WTC11 (cell line): Measurements from ENCODE around the gene RABL3. TPM values are rescaled to one million over a fixed set of nuclear protein-coding genes. Genes with fewer than 3 reads are reported as not detected.

ENCODE experiments used
- ATAC-seq: fragments of 200-7000 bp; cut with Tn5 transposase; 2 replicates; pipeline ENCODE4 v1.10.0; 2021; ENCODE audit warnings: mild to moderate bottlenecking, moderate library complexity
- CTCF ChIA-PET: fragments of 300-600 bp; sonication (Branson Sonifier 250); formaldehyde crosslinking; loops from one replicate; lab custom pipeline; 2021; ENCODE audit warnings: antibody characterized with exemption; lab: Charles Lee
- POLR2A ChIA-PET: fragments of 350-600 bp; sonication (Branson Sonifier 250); formaldehyde crosslinking; loops from one replicate; lab custom pipeline; 2021; ENCODE audit warnings: antibody characterized with exemption; lab: Charles Lee
- DNase-seq: peaks from one replicate; pipeline ENCODE4 v3.0.0; 2021; ENCODE audit warnings: low spot score
- H3K27ac Mint-ChIP-seq: 2 replicates; pipeline ENCODE4 v1.8.0; 2021; ENCODE audit warnings: mixed read lengths
- H3K27me3 Mint-ChIP-seq: 2 replicates; pipeline ENCODE4 v1.8.0; 2021; ENCODE audit warnings: low read depth, mild to moderate bottlenecking, moderate library complexity, mixed read lengths
- H3K36me3 Mint-ChIP-seq: 2 replicates; pipeline ENCODE4 v1.8.0; 2021; ENCODE audit warnings: mixed read lengths
- H3K4me1 Mint-ChIP-seq: 2 replicates; pipeline ENCODE4 v1.8.0; 2022; ENCODE audit warnings: mixed read lengths
- H3K4me3 Mint-ChIP-seq: 2 replicates; pipeline ENCODE4 v1.8.0; 2021; ENCODE audit warnings: mild to moderate bottlenecking, moderate library complexity, mixed read lengths
- H3K9me3 Mint-ChIP-seq: 2 replicates; pipeline ENCODE4 v1.8.0; 2021; ENCODE audit warnings: mixed read lengths
- AFF4 ChIP-seq: sonication (generic); formaldehyde crosslinking; IDR thresholded peaks from 2 replicates; pipeline ENCODE4 v1.8.1; 2023; ENCODE audit warnings: mild to moderate bottlenecking, missing genetic modification reagents, borderline replicate concordance
- AR ChIP-seq: fragments of 250-450 bp; sonication (Bioruptor Pico); IDR thresholded peaks from 2 replicates; pipeline ENCODE4 v1.9.0; 2021; ENCODE audit warnings: mild to moderate bottlenecking
- CDX4 ChIP-seq: fragments of 250-450 bp; sonication (Bioruptor Pico); IDR thresholded peaks from 2 replicates; pipeline ENCODE4 v1.9.0; 2021; ENCODE audit warnings: moderate library complexity, mild to moderate bottlenecking, inconsistent platforms, borderline replicate concordance
- CREM ChIP-seq: sonication (generic); formaldehyde crosslinking; IDR thresholded peaks from 2 replicates; pipeline ENCODE4 v1.8.1; 2022; ENCODE audit warnings: mild to moderate bottlenecking, missing genetic modification reagents, moderate library complexity
- CTCF ChIP-seq: fragments of 200-600 bp; IDR thresholded peaks from 2 replicates; pipeline ENCODE4 v1.8.0; 2022; ENCODE audit warnings: antibody characterized with exemption
- ESRRA ChIP-seq: sonication (generic); formaldehyde crosslinking; IDR thresholded peaks from 2 replicates; pipeline ENCODE4 v1.8.1; 2022; ENCODE audit warnings: mild to moderate bottlenecking, missing genetic modification reagents, borderline replicate concordance
- ETV6 ChIP-seq: sonication (generic); formaldehyde crosslinking; IDR thresholded peaks from 2 replicates; pipeline ENCODE4 v1.8.1; 2022; ENCODE audit warnings: mild to moderate bottlenecking, missing genetic modification reagents
- FOXK1 ChIP-seq: sonication (generic); formaldehyde crosslinking; IDR thresholded peaks from 2 replicates; pipeline ENCODE4 v1.8.0; 2022; ENCODE audit warnings: mild to moderate bottlenecking, moderate library complexity, missing genetic modification reagents
- FOXP4 ChIP-seq: sonication (generic); formaldehyde crosslinking; IDR thresholded peaks from 2 replicates; pipeline ENCODE4 v1.8.0; 2022; ENCODE audit warnings: mild to moderate bottlenecking, missing genetic modification reagents
- GTF2I ChIP-seq: fragments of 250-450 bp; sonication (Bioruptor Pico); conservative IDR thresholded peaks from 2 replicates; pipeline ENCODE4 v1.4.0; 2021; ENCODE audit warnings: mild to moderate bottlenecking
- JUN ChIP-seq: sonication (generic); formaldehyde crosslinking; IDR thresholded peaks from 2 replicates; pipeline ENCODE4 v1.8.0; 2023; ENCODE audit warnings: mild to moderate bottlenecking, missing genetic modification reagents
- NFYB ChIP-seq: sonication (generic); formaldehyde crosslinking; conservative IDR thresholded peaks from 2 replicates; pipeline ENCODE4 v1.8.0; 2022; ENCODE audit warnings: low read depth, missing genetic modification reagents
- NR1H2 ChIP-seq: sonication (generic); formaldehyde crosslinking; IDR thresholded peaks from 2 replicates; pipeline ENCODE4 v1.9.0; 2021; ENCODE audit warnings: mild to moderate bottlenecking, moderate library complexity, missing genetic modification reagents
- NR2C2 ChIP-seq: sonication (generic); formaldehyde crosslinking; IDR thresholded peaks from 2 replicates; pipeline ENCODE4 v1.8.0; 2022; ENCODE audit warnings: mild to moderate bottlenecking, missing genetic modification reagents
- NR3C1 ChIP-seq: sonication (generic); formaldehyde crosslinking; conservative IDR thresholded peaks from 2 replicates; pipeline ENCODE4 v1.8.1; 2023; ENCODE audit warnings: low read depth, mild to moderate bottlenecking, missing genetic modification reagents
- PRDM15 ChIP-seq: sonication (generic); formaldehyde crosslinking; IDR thresholded peaks from 2 replicates; pipeline ENCODE4 v1.8.0; 2022; ENCODE audit warnings: missing genetic modification reagents
- RORB ChIP-seq: fragments of 250-450 bp; sonication (Bioruptor Pico); IDR thresholded peaks from 2 replicates; pipeline ENCODE4 v1.9.0; 2021; ENCODE audit warnings: mild to moderate bottlenecking
- SMAD4 ChIP-seq: sonication (generic); formaldehyde crosslinking; IDR thresholded peaks from 2 replicates; pipeline ENCODE4 v1.8.0; 2022; ENCODE audit warnings: mild to moderate bottlenecking, missing genetic modification reagents
- ZBTB21 ChIP-seq: sonication (generic); formaldehyde crosslinking; IDR thresholded peaks from 2 replicates; pipeline ENCODE4 v1.8.1; 2023; ENCODE audit warnings: mild to moderate bottlenecking, missing genetic modification reagents, borderline replicate concordance
- ZNF263 ChIP-seq: sonication (generic); formaldehyde crosslinking; IDR thresholded peaks from 2 replicates; pipeline ENCODE4 v1.8.1; 2022; ENCODE audit warnings: low read depth, mild to moderate bottlenecking, moderate library complexity, missing genetic modification reagents
- ZNF423 ChIP-seq: fragments of 250-450 bp; sonication (Bioruptor Pico); IDR thresholded peaks from 2 replicates; pipeline ENCODE4 v2.1.2; 2022; ENCODE audit warnings: mild to moderate bottlenecking, moderate library complexity
- total RNA-seq: library from RNA; stranded (reverse); gene quantifications from 3 replicates; pipeline ENCODE4 v1.2.3, GENCODE V29; 2021

RABL3 gene
- total RNA-seq, 1 experiment from 2014 or later = 18.2 TPM

- no peak for TF ChIP-seq CDX4 (CRISPR knock-in tag)
- TF ChIP-seq AR (CRISPR knock-in tag) = no peak
- TF ChIP-seq ZNF423 (CRISPR knock-in tag) = no peak
- no peak for TF ChIP-seq NR2C2 (CRISPR knock-in tag)
- TF ChIP-seq JUN (CRISPR knock-in tag) = no peak
- TF ChIP-seq ETV6 (CRISPR knock-in tag) = no peak
- TF ChIP-seq CTCF = no peak
- TF ChIP-seq NR1H2 (CRISPR knock-in tag) = no peak
- no peak for TF ChIP-seq GTF2I (CRISPR knock-in tag)
Observed at GRCh38 chr3:120778776-120779175, 36.5 kb upstream of the RABL3 start (continued).

- no peak overlapping the region for H3K4me3 Mint-ChIP-seq
- ATAC-seq (no peak), DNase-seq (no peak)
- ChIA-PET POLR2A (no interaction called here), CTCF (no interaction called here)
- no peaks in the 10 kb centered on the region for H3K27me3 Mint-ChIP-seq
- H3K9me3 Mint-ChIP-seq = no peaks in the 10 kb centered on the region
- no peak overlapping the region for H3K27ac Mint-ChIP-seq
- peaks cover 24% of the 10 kb centered on the region for H3K36me3 Mint-ChIP-seq
- peaks cover 16% of the 10 kb centered on the region for H3K4me1 Mint-ChIP-seq
- TF ChIP-seq FOXP4 (no peak), SMAD4 (CRISPR knock-in tag) (no peak), FOXK1 (CRISPR knock-in tag) (no peak), ZNF423 (CRISPR knock-in tag) (no peak), AFF4 (no peak), PRDM15 (CRISPR knock-in tag) (no peak), RORB (CRISPR knock-in tag) (no peak), ZNF263 (CRISPR knock-in tag) (no peak), ZBTB21 (no peak), CREM (CRISPR knock-in tag) (no peak), NFYB (no peak), ESRRA (CRISPR knock-in tag) (no peak), NR3C1 (CRISPR knock-in tag) (no peak)
Observed at GRCh38 chr3:120775411-120775810, 33.1 kb upstream of the RABL3 start.
